D721Med (cell line): ENCODE measurements around the gene LTB4R.

Source experiments
- DNase-seq: peaks from one replicate; pipeline ENCODE4 v3.0.0; 2011; ENCODE audit warnings: low spot score; ENCODE audit not compliant: insufficient read length
- FAIRE-seq: peaks from 2 replicates; lab custom pipeline; 2011; peaks lifted over from hg19 to GRCh38; lab: Jason Lieb, UNC
- TF ChIP-seq, protein P1 (sequence below): IDR thresholded peaks from 2 replicates; pipeline ENCODE4 v1.5.1; 2012; ENCODE audit warnings: mild to moderate bottlenecking, control low read depth; ENCODE audit not compliant: insufficient read depth; ENCODE audit errors: missing control alignments

Gene LTB4R

DNA sequence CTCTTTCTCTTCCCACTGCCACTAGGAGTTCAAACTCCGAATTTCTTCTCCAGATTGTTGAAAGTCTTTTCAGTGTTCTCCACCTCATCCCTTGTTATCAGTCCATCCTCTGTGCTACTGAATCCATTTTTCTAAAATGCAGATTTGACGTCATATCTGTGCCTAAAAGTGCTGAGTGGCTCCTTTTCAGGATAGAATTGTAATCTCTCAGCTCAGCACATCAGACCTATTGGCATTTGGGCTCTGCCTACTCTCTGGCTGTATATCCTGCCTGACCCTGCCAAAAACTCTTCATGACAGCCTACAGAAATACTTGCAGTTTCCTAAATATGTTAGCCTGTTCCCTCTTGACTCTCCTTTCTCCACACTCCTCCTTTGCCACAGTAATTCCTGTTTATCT lies 38.8 kb upstream of the LTB4R start:
- TF ChIP-seq, protein P1, sequence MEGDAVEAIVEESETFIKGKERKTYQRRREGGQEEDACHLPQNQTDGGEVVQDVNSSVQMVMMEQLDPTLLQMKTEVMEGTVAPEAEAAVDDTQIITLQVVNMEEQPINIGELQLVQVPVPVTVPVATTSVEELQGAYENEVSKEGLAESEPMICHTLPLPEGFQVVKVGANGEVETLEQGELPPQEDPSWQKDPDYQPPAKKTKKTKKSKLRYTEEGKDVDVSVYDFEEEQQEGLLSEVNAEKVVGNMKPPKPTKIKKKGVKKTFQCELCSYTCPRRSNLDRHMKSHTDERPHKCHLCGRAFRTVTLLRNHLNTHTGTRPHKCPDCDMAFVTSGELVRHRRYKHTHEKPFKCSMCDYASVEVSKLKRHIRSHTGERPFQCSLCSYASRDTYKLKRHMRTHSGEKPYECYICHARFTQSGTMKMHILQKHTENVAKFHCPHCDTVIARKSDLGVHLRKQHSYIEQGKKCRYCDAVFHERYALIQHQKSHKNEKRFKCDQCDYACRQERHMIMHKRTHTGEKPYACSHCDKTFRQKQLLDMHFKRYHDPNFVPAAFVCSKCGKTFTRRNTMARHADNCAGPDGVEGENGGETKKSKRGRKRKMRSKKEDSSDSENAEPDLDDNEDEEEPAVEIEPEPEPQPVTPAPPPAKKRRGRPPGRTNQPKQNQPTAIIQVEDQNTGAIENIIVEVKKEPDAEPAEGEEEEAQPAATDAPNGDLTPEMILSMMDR: no peak
- FAIRE-seq (no peak), DNase-seq (no peak)

DNA sequence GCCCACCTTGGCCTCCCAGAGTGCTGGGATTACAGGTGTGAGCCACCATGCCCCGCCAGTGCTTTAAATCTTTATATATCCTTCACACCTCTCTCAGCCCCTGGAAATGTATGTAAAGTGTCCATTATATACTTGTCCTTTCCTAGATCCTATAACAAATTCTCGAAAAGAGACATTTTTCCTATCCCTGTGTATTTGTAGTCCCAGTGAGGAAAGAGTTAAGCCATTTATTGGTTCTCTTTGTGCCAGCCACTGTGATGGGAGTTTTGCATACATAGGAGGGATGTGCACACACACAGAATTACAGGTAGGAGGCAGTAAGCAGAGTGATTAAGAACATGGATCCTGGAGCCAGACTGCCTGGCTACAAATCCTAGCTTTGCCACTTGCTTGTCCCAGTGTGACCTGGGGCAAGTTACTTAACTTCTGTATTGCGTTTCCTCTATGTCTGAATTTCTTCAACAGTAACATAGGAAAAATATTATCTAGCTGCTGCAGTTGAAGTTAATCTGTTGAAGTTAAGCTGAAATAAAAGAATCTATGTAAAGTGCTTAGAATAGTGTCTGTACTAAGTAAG lies 37.8 kb upstream of the LTB4R start:
- FAIRE-seq: no peak

DNA sequence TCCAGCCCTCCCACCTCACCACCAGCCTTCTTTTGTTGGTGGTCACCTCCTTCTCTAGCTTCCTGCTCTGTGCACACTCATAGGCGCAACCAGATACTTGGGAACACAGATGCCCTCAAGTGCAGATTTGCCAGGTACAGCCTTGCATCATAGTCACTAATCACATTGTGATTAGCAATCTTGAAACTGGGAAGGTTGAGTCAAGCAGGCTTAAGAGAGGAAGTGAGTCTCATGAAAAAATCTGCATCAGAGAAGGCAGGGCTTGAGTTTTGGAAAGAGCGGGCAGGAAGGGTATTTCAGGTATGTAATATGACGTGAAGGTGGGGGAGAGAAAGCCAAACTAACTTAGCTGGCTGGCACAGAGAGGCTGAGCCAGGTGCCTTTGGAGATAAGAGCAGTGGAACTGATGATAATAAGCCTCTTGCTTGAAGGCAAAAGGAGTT lies 37.2 kb upstream of the LTB4R start:
- TF ChIP-seq, protein P1: no peak
- DNase-seq (no peak), FAIRE-seq (no peak)

More for the DNA sequence above, 37.8 kb upstream of the LTB4R start:
- TF ChIP-seq, protein P1: peak; percentile 12
- DNase-seq: peak; percentile 60

DNA sequence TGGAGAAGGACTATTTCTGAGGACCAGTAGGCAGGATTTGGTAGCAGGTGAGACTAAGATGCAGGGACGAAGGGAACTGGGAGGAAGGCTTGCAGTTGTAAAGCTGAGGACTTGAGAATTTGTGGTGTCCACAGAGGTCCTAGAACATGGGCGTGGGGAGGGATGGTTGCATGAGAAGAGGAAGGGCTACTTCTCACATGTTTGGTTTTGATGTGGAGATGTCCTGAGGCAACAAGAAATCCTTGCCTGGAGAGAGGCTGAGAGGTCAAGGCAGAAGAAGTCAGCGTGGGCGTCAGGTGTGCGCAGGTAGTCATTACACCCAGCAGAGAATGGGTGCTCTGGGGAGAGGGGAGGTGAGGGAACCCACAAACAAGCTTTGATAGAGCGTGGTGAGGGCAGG lies 34.2 kb upstream of the LTB4R start:
- TF ChIP-seq, protein P1: no peak
- FAIRE-seq: no peak
- DNase-seq: no peak

DNA sequence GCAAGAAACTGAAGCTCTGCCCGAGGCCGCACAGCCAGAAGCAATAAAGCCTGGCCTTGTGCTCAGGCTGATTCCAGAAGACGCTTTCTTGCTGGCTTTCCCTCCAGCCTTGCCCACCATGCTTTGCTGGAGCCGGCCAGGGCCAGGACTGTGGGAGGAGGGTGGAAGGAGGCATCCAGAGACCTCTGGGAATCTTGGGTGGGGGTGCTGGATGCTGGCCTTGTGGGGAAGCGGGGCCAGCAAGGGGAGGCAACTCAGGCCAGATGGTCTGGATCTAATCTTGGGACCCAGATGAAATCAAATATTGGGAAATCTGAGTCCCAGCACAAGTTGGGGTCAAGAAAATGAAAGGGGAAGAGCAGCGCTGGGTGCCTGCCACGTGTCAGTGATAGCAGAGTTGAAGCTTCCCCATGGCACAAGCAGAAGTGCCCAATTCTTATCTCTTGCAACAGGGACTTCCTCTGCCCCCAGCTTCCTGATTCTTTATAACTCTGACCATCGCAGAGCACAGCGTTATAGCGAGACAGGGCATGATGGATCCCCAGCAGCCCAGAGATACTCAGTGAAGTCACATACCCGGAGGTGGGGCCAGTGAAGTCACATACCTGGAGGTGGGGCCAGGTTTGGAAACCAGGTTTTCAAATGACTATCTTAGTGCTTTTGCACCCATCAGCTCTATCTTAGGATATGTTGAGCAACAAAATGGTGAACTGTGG lies 33.5 kb upstream of the LTB4R start:
- TF ChIP-seq, protein P1: no peak
- FAIRE-seq: no peak
- no peak for DNase-seq

DNA sequence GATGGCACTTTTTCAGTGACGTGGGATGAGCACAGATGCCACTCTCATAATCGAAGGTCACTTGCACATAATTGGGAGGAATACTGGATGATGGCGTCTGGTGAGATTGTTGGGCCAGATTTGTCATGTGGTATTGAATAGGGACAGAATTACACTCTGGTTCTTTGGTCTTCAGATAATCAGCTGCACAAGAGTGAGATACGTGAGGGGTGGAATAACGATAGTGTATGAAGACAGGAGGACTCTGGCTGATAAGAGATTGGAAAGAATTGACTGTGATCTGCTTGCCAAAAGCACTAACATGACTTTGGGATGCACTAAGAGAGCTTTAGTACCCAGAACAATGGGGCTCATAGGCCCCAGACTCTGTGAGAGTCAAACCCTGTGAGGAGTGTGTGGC lies 32.9 kb upstream of the LTB4R start:
- DNase-seq (no peak), FAIRE-seq (no peak)
- TF ChIP-seq, protein P1: no peak
